GM23248 (cell line): Measurements from ENCODE around the gene HSF4.

ENCODE experiments used
- EZH2 ChIP-seq: fragments of 200-600 bp; sonication (generic); IDR thresholded peaks from 2 replicates; pipeline ENCODE4 v1.6.1; 2018; ENCODE audit warnings: antibody characterized with exemption, mild to moderate bottlenecking; ENCODE audit not compliant: insufficient read depth, poor library complexity, severe bottlenecking
- EZH2phosphoT487 ChIP-seq: fragments of 200-600 bp; sonication (generic); IDR thresholded peaks from 2 replicates; pipeline ENCODE4 v1.6.1; 2018; ENCODE audit warnings: antibody characterized with exemption, moderate library complexity, mild to moderate bottlenecking, low read depth; ENCODE audit not compliant: insufficient read depth

DNA sequence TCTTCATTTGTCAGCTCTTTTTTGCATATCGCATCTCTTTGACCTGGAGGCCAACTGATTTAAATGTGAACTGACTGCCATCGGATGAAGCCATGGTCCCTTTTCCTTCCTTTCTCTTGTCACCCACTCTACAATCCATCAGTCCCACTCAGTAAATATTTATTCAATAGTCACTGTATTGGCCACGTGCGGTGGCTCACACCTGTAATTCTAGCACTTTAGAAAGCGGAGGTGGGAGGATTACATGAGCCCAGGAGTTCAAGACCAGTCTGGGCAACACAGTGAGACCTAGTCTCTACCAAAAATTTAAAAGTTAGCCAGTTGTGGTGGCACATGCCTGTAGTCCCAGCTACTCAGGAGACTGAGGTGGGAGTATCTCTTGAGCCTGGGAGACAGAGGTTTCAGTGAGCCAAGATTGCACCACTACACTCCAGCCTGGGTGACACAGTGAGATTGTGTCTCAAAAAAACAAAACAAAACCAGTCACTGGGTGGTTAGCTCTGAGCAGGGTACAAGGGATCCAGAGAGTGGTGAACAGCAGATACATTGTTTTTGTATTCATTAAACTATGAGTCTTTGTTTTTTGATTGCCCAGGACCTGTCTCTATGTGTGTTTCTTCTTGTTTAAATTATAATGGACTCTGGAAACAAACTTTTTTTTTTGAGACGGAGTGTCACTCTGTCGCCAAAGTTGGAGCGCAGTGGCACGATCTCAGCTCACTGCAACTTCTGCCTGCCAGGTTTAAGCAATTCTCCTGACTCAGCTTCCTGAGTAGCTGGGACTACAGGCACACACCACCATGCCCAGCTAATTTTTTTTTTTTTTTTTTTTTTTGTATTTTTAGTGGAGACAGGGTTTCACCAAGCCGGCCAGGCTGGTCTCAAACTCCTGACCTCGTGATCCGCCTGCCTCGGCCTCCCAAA is 47.9 kb upstream of the HSF4 start:
- TF ChIP-seq EZH2 = no peak
- no peak for TF ChIP-seq EZH2phosphoT487
